T-helper 2 cell treated with Interferon-gamma antibody and Interleukin-4, amounts not matched to agents 100 ng/mL and 5 ng/mL, for 36 hours (primary cell): ENCODE measurements around the gene RSPH6A. TPM values are rescaled to one million over a fixed set of nuclear protein-coding genes. Genes with fewer than 3 reads are reported as not detected.

Experiments
- intact Hi-C: fragments of 100-400 bp; cut with micrococcal nuclease; formaldehyde crosslinking; loops from one replicate; pipeline ENCODE4 v1.15.1; 2023
- total RNA-seq: library from RNA; stranded (reverse); gene quantifications from 2 replicates; pipeline ENCODE4 v1.2.3, GENCODE V29; 2022

The RSPH6A gene
- total RNA-seq, 1 donor from 2014 or later, result 0.39 TPM

DNA sequence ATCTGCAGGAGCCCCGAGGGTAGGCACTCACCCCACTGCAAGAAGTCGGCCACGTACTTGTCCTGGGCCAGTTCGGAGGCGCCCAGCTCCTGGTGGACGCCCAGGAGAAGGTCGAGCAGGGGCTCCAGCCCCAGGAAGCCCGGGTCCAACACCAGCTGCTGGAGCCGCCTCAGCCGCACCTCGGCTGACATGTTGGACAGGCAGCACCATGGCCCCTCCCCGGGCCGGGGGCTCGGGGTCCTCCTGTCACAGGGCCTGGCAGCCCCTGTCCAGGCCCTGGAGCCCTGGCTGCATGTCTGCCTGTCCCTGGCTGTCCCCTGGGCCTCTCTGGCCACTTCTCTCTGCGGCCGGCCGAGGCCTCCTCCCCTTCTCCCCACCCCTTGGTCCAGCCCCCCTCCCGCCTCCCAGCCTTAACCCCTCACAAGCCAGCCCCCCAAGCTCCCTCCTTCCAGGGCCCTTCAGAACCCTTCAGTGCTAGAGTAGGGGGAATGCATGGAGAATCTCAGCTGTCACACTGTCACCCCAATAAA is 32.9 kb downstream of the RSPH6A start, which contains the start of gene DMPK:
DMPK (minus strand) TSS at position 329 of the 530 bp plus-strand sequence; CDS start at position 191, 138 bp downstream.
- intact Hi-C loops, result no loop called here

GRCh38 chr19:45781214-45782161 is 33.6 kb downstream of the RSPH6A start:
- intact Hi-C loops, result no loop called here

DNA sequence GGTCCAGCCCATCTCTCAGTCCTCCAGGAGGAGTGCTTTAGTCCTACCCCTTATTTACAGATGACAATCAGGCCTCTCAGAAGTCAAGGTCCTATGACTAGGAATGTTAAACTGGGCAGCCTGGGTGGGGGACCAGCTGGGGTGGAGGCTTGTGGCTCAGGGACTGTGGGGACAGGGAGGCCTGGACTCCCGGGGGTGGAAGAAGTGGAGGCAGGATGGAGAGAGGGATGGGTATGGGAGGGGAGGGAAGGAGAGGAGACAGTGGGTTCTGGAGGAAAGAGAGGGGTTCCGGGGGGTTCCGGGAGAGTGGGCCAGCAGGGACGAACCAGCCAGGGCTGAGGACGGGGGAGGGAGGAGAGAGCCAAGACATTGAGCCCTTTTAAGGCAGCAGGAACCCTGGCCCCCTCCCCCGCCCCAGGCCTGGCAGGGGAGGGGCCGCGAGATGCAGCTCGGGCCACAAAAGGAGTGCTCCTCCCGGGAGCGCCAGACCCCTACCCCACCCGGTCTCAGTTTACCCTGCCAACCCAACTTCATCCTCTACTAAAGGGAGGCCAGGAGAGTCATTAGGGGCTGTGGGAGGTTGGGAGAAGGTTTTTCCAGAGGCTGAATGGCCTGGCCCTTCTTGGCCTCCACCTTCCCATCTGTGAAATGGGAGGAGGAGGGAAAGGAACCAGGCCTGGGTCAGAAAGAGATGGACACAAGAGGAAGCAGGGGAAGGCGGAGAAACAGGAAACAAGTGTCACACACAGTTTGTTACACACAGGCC is 34.5 kb downstream of the RSPH6A start:
- intact Hi-C loops, result no loop called here

DNA sequence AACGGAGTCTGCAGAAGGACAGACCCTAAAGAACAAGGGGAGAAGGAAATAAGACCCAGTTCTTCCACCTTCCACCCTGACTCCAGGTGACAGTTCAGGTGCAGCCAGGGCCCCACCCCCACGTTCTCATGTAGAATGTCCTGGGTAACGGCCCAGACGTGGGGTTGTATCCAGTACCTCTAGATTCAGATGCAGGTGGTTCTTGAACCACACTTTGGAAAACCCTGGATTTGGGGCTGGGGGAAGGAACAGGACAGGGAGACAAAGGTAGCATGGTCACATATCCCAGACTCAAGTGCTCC is 35.0 kb downstream of the RSPH6A start:
- intact Hi-C loops, result no loop called here

DNA sequence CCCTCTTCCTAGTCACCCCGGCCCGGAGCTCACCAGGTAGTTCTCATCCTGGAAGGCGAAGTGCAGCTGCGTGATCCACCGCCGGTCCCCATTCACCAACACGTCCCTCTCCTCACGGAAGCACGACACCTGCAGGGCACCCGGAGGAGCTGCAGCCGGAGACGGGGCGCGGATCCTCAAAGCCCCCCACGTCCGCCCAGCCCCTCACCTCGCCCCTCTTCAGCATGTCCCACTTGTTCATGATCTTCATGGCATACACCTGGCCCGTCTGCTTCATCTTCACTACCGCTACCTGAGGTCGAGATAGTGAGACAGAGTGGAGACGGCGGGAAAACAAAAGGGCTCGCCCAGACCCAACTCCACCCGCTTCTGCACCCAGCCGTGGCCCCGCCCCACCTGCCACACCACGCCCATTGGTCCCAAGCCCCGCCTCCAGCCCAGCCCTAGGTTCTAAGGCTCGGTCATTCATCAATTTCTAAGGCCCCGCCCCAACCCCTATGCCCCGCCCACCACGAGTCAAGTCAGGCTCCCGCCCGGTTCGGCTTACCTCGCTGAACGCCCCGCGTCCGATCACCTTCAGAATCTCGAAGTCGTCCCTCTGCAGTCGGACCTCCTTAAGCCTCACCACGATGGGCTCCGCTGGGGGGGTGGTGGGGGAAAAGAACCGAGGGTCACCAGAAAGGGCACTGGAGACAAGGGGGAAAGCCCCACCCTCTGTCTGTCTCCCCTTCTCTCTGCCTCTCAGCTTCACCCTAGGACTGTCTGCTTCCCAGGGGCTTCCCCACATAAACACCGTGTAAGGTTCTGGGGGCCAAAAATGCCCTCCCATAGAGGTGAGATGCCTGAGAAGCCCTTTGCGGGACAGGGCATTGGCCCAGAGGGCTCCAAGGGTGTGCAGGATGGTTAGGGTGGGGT is 35.6 kb downstream of the RSPH6A start:
- intact Hi-C loops, result loop anchor here (1.0 kb wide), 1 partner anchor 9 kb away; no protein-coding TSS in a partner anchor

DNA sequence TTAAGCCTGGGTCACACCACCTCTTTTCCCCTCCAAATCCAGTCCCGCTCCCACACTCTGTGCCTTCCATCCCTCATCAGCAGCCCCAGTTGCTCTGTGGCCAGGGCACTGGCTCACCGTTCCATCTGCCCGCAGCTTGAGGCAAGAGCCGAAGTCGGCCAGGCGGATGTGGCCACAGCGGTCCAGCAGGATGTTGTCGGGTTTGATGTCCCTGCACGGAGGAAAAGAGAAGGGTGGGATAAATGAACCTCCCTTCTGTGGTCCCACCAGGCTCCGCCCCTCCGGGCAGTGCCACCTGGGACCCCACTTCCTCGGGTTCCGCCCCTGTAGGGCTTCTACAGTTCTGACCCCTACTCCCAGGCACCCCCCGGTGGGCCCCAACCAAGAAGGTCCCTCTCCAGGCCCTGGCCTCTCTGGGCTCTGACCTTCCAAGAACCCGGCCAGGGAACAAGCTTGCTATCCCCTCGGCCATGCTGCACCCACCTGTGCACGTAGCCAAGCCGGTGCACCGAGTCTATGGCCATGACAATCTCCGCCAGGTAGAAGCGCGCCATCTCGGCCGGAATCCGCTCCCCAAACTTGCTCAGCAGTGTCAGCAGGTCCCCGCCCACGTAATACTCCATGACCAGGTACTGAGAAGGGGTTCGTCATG is 37.0 kb downstream of the RSPH6A start:
- intact Hi-C loops, result no loop called here

DNA sequence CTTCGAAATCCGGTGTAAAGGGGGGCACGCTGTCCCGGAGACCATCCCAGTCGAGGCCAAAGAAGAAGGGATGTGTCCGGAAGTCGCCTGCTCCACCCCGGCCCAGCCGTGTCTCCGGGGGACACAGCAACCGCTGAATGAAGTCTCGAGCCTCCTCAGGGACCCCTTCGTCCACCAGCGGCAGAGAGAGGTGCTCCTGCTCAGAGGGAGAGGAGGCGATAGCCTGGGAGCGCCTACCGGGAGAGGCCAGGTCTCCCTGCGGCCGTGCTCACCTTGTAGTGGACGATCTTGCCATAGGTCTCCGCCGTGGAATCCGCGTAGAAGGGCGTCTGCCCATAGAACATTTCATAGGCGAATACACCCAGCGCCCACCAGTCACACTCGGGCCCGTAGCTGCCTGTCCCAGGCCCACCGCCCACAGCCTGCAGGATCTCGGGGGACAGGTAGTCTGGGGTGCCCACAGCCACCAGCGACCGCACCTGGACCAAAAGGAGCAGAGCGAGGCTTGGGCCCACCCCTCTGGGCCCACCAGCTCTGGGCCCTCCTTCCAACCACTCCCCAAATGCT is 37.6 kb downstream of the RSPH6A start:
- intact Hi-C loops, result no loop called here

- intact Hi-C loops, result no loop called here
Observed at GRCh38 chr19:45774765-45775164, 40.3 kb downstream of the RSPH6A start.

GRCh38 chr19:45773384-45773783 is 41.7 kb downstream of the RSPH6A start:
- intact Hi-C loops, result no loop called here

DNA sequence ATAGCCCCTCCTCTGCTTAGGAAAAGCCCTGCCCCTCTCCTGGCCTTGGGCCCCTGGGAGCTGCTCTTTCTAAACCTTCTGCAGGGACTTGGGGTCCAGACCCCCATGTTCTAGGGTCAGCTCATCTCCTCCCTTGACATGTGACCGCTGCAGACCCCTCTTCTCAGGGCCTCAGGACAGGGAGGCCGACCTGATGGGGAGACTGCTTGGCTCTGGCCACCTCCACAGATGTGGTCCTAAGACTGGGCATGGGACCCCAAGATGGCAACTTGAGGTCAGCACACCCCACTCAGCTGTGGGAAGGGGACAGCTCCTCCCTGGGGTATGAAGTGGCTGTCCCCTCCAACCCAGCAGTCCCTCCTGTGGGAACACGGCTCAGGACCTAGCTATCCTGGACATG is 42.2 kb downstream of the RSPH6A start:
- intact Hi-C loops, result no loop called here

DNA sequence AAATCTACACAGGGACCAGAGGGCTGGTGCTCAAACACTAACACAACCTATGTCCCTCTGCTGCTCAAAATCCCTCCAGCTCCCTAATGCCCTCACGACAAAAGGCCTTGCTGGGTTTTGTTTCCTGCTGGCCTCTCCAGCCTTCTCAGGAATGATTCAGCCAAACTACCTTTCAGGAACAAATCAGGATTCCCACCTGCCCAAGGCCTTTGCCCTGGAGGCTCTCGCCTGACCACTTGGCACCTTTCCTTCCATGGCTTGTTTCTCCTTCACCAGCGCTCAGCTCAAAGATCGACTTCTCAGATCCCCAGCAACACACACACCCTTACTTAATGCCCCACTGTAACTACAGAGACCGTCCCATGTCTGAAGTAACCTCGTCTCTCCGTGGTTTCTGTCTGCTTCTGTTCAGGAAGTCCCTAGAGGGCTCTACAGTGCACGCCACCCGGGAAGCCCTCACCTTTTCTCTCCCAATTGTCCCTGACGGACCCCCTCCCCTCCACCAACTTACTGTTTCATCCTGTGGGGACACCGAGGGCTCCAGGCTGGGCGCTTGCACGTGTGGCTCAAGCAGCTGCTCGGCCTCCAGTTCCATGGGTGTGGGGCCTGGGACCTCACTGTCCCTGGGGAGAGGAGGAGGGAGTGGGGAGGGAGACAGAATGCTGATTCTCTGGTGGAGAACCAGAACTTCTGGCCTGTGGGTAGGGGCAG is 42.8 kb downstream of the RSPH6A start:
- intact Hi-C loops, result no loop called here

DNA sequence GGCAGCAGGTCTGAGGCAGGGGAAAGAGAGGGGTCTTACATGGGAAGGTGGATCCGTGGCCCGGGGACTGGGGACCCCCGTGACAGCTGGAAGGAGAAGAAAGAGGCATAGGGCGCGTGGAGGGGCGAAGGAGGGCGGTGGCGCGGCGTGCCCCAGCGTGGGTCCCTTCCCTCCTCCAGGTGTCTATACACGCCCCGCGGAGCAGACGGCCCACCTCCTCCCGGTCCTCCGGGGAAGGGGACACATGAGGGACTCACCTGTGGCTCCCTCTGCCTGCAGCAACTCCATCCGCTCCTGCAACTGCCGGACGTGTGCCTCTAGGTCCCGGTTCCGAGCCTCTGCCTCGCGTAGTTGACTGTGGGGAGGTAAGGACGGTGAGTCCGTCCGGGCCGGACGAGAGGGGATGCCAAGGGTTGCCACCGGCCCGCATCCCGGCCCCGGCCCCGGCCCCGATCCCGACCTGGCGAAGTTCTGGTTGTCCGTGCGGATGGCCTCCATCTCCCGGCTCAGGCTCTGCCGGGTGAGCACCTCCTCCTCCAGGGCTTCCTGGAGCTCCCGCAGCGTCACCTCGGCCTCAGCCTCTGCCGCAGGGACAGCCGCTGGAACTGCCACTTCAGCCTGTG is 43.7 kb downstream of the RSPH6A start:
- intact Hi-C loops, result loop anchor here (2.0 kb wide), 1 partner anchor 245 kb away; no protein-coding TSS in a partner anchor

GRCh38 chr19:45770192-45771101 is 44.7 kb downstream of the RSPH6A start:
- intact Hi-C loops, result loop anchor here (1.0 to 2.0 kb wide), 6 partner anchors 9 to 246 kb away; partner anchors contain the start of gene DMWD

DNA sequence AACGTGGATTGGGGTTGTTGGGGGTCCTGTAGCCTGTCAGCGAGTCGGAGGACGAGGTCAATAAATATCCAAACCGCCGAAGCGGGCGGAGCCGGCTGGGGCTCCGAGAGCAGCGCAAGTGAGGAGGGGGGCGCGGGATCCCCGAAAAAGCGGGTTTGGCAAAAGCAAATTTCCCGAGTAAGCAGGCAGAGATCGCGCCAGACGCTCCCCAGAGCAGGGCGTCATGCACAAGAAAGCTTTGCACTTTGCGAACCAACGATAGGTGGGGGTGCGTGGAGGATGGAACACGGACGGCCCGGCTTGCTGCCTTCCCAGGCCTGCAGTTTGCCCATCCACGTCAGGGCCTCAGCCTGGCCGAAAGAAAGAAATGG is 45.3 kb downstream of the RSPH6A start:
- intact Hi-C loops, result loop anchor here (1.0 to 2.0 kb wide), 7 partner anchors 9 to 247 kb away; partner anchors contain the start of genes DMWD and FBXO46

- intact Hi-C loops, result loop anchor here (2.0 kb wide), 1 partner anchor 38 kb away; the partner anchor contains the start of gene FBXO46
Observed at GRCh38 chr19:45768984-45769782, 45.9 kb downstream of the RSPH6A start, which contains the start of gene SIX5. Gene SIX5, minus strand, starts transcription at chr19:45769252. Its CDS starts 408 bp downstream, at chr19:45768844.

DNA sequence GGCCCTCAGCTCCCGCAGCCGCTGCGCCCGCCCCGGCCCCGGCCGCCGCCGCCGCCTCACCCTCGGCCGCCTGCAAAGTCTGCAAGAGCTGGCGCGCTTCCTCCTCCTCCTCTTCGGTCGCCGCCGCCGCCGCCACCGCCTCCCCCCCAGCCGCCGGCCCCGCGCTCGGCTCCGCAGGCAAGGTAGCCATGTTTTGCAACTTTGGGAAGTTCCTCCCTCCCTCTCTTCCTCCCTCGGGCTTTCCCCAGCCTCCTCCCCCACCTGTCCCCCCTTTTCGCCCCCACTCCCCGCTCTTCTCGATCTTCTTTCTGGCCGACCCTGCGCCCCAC is 46.5 kb downstream of the RSPH6A start:
- intact Hi-C loops, result loop anchor here (2.0 kb wide), 1 partner anchor 38 kb away; the partner anchor contains the start of gene FBXO46
